NCI-H1092 treated with DMSO at 0.1 percent for 48 hours (cell line): ENCODE results near the gene GMEB2.
"Not testable (repeated sequence)": the region's sequence is repeated elsewhere in the genome, so short reads cannot be mapped to it uniquely, and the experiment has no call there.

Experiments used
- DNase-seq: peaks from one replicate; lab custom pipeline; 2025; lab: John Stamatoyannopoulos, UW

The GMEB2 gene

GRCh38 chr20:63613863-63614594 lies 12.9 kb downstream of the GMEB2 start:
- not testable (repeated sequence) for DNase-seq

GRCh38 chr20:63612276-63612931 lies 14.5 kb downstream of the GMEB2 start:
- DNase-seq, result no peak

- no peak for DNase-seq
Observed at GRCh38 chr20:63611646-63612045, 15.3 kb downstream of the GMEB2 start.

GRCh38 chr20:63610581-63611435 lies 16.1 kb downstream of the GMEB2 start:
- no peak for DNase-seq

GRCh38 chr20:63606686-63607085 lies 20.2 kb downstream of the GMEB2 start:
- no peak for DNase-seq

- no peak for DNase-seq
Observed at GRCh38 chr20:63602321-63602720, 24.6 kb downstream of the GMEB2 start.

GRCh38 chr20:63601679-63602078 lies 25.2 kb downstream of the GMEB2 start:
- DNase-seq, result not testable (repeated sequence)

GRCh38 chr20:63599396-63600050 lies 27.4 kb downstream of the GMEB2 start:
- no peak for DNase-seq

GRCh38 chr20:63598479-63599395 lies 28.2 kb downstream of the GMEB2 start:
- no peak for DNase-seq

- DNase-seq, result no peak
Observed at GRCh38 chr20:63597651-63598478, 29.0 kb downstream of the GMEB2 start.

- DNase-seq, result no peak
Observed at GRCh38 chr20:63596423-63596822, 30.5 kb downstream of the GMEB2 start.

GRCh38 chr20:63595416-63596127 lies 31.3 kb downstream of the GMEB2 start:
- DNase-seq, result no peak

- DNase-seq, result no peak
Observed at GRCh38 chr20:63594043-63594561, 32.8 kb downstream of the GMEB2 start.

GRCh38 chr20:63592661-63593060 lies 34.2 kb downstream of the GMEB2 start:
- no peak for DNase-seq

- DNase-seq, result no peak
Observed at GRCh38 chr20:63591786-63592355, 35.0 kb downstream of the GMEB2 start.

- no peak for DNase-seq
Observed at GRCh38 chr20:63591147-63591533, 35.8 kb downstream of the GMEB2 start.

- no peak for DNase-seq
Observed at GRCh38 chr20:63590218-63591146, 36.4 kb downstream of the GMEB2 start.
